Hepatocyte (in vitro differentiated cells): Measurements from ENCODE around the gene MSI2.

Source experiments
- EZH2phosphoT487 ChIP-seq: fragments of 200-600 bp; sonication (generic); IDR thresholded peaks from one replicate; pipeline ENCODE4 v1.6.1; 2018; ENCODE audit warnings: antibody characterized with exemption, mild to moderate bottlenecking, low read depth, moderate library complexity; ENCODE audit not compliant: unreplicated experiment, severe bottlenecking
- TF ChIP-seq, protein P1 (sequence below): fragments of 200-600 bp; sonication (generic); IDR thresholded peaks from 2 replicates; pipeline ENCODE4 v1.5.1; 2016; ENCODE audit warnings: antibody characterized with exemption, mild to moderate bottlenecking; ENCODE audit not compliant: poor library complexity

GRCh38 chr17:57643062-57643461 lies 386.7 kb downstream of the MSI2 start:
- TF ChIP-seq, protein P1, sequence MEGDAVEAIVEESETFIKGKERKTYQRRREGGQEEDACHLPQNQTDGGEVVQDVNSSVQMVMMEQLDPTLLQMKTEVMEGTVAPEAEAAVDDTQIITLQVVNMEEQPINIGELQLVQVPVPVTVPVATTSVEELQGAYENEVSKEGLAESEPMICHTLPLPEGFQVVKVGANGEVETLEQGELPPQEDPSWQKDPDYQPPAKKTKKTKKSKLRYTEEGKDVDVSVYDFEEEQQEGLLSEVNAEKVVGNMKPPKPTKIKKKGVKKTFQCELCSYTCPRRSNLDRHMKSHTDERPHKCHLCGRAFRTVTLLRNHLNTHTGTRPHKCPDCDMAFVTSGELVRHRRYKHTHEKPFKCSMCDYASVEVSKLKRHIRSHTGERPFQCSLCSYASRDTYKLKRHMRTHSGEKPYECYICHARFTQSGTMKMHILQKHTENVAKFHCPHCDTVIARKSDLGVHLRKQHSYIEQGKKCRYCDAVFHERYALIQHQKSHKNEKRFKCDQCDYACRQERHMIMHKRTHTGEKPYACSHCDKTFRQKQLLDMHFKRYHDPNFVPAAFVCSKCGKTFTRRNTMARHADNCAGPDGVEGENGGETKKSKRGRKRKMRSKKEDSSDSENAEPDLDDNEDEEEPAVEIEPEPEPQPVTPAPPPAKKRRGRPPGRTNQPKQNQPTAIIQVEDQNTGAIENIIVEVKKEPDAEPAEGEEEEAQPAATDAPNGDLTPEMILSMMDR, result no peak
- TF ChIP-seq EZH2phosphoT487, result no peak
